NCI-H748 treated with DMSO at 0.1 percent for 48 hours (cell line): ENCODE data around the gene LDHB.
"Not testable (repeated sequence)": the region's sequence is repeated elsewhere in the genome, so short reads cannot be mapped to it uniquely, and the experiment has no call there.

Source experiments
- DNase-seq: peaks from one replicate; lab custom pipeline; 2025; lab: John Stamatoyannopoulos, UW

LDHB gene

DNA sequence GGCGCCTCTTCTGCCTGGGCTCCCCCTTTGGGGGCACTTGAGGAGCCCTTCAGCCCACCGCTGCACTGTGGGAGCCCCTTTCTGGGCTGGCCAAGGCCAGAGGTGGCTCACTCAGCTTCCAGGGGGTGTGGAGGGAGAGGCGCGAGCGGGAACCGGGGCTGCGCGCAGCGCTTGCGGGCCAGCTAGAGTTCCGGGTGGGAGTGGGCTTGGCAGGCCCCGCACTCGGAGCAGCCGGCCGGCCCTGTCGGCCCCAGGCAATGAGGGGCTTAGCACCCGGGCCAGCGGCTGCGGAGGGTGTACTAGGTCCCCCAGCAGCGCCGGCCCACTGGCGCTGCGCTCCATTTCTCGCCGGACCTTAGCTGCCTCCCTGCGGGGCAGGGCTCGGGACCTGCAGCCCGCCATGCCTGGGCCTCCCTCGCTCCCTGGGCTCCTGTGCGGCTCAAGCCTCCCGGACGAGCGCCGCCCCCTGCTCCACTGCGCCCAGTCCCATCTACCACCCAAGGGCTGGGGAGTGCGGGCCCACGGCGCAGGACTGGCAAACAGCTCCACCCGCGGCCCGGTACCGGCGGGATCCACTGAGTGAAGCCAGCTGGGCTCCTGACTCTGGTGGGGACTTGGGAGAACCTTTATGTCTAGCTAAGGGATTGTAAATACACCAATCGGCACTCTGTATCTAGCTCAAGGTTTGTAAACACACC lies 3.9 kb upstream of the LDHB start:
- not testable (repeated sequence) for DNase-seq

DNA sequence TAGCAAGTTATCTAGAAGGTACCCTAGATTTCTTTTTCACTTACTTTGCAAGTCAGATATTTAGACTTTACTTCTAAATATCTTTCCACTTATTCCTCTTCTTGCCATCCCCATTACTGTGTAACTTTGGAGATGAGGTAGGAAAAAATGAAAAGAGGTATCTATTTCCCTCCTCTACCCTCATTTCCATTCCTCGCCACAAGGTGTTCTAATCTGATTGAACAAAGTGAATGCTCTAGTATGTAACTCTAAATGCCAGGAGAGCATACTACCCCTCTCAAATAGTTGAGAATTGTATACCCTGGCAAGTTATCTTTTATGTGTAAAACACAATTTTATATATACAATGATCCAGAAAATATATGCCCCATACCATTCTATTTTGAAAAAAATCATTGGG lies 1.7 kb upstream of the LDHB start:
- DNase-seq: no peak

DNA sequence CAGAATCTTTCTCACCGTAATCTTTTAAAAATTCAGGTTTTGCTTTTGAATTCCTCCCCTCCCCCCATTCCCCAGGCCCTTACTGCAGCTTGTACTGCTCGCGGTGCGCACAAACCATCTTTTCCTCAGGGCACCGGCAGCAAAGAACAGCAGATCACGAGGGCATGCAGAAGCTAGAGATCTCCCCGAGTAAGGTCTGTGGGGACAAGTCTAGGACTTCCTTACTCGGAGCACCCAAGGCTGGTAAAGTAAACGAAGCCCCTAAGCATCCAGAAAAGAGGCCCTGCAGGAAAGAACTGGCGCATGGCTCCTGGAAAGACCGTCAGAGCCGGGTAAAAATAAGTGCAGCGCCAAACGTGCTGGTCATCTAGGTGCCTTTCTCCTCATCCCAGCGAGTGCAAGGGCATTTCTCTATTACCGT lies 727 bp downstream of the LDHB start:
- DNase-seq: peak; percentile 7

DNA sequence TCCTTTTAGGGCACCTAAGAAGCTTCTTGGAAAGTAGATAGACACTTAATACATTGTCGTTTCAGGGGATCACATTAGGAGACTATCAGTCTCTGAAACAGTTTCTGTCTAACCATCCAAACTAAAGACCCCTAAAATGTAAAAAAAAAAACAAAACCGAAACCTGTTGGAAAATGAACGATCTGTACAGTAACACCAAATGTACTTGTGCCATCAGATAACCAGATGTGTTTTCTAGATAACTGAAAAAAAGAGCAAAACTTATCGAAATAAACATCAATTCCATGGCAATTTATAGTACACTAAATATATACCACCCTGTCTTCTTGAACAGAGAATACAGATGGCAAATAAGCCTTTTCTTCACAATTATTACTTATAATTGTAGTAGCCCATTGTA lies 2.1 kb downstream of the LDHB start:
- no peak for DNase-seq

DNA sequence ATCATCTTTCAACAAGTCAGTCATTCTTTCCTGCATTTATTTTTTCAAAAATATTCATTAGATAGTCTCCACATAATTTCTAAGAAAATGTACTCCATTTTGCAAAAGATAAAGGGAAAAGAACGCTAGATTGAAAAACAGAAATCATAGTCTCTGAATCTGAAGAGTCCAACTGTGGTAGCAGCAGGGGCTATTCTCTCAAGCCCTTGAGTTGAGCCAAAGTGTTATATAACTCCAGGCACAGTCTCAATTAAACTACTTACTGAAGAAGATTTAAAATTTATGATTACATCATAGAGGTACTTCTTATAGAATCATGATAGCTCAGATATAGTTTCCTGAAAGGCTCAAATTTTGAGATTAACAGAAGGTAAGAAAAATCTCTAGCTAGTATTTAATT lies 5.8 kb downstream of the LDHB start:
- no peak for DNase-seq

DNA sequence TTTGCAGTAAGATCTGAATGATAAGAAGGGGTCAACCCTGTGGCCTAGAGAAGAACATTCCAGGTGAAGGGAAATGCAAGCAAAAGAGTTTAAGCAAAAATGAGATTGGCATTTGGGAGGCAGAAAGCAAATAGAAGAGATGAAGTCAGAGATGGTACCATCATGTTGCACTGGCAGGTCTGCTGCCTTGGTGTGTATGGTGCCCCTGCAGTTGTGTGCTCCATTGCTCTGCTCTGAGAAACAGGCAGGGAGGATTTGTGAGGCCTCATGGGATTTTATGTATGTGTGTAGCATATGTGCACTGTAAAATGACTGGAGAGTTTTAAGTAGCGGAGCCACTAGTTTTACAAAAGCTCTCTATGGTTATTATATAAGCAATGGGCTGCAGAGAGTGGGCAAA lies 6.6 kb downstream of the LDHB start:
- no peak for DNase-seq

DNA sequence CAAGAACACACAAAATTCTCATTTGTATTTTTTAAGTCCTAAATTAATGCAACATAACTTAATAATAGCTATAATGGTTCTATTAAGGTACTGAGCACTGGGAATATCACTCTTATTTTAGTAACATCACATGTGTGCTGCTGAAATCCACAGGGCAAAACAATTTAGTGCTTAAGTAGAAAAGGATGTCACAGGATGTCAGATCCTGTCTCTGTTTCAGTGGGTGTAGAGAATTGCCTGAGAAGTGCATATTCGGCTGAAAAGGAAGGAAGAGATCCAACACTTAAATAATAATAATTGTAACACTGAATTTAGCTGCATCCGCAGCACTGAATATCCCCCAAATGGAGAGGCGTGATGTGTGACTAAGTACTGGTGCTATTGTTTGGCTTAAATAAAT lies 8.6 kb downstream of the LDHB start:
- DNase-seq: no peak

DNA sequence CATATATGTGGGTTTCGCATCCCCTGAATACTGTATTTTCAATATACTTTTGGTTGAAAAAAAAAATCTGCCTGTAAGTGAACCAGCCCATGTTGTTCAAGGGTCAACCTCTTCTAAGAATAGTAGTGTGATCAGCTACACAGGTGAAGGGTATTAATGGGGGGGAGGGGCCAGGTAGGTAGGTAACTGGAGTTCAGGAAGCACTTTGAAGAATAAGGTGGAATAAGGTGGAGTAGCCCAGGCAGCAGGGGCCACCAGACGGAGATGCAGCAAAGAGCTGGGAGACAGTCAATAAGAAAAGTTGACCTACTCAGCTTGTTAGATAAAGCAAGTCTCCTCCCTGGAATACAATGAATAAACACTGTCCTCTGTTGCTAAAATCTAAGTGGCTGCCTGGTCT lies 9.3 kb downstream of the LDHB start:
- DNase-seq: no peak

DNA sequence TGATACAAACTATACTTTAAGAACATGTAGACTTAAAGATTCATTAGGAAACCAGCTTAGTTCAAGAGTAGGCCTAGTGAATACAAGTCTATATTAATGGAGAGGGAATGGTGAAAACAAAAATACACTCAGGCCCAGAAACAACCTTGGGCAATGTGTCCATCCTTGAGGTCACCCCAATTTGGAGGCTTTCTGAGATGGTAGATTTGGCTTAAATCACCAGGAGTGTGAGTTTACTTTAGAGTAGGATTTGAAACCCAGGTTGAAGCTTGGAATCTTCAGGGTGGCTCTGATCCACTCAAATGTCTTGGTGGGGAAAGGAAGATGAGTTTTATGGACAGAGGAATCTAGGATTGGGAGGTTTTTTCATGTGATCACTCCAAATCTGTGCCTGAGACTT lies 10.5 kb downstream of the LDHB start:
- no peak for DNase-seq

DNA sequence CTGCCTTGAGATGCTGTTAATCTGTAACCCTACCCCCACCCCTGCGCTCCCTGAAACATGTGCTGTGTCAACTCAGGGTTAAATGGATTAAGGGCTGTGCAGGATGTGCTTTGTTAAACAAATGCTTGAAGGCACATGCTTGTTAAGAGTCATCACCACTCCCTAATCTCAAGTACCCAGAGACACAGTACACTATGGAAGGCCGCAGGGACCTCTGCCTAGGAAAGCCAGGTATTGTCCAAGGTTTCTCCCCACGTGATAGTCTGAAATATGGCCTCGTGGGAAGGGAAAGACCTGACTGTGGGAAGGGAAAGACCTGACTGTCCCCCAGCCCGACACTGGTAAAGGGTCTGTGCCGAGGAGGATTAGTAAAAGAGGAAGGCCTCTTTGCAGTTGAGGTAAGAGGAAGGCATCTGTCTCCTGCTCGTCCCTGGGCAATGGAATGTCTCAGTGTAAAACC lies 12.6 kb downstream of the LDHB start:
- DNase-seq: not testable (repeated sequence)

DNA sequence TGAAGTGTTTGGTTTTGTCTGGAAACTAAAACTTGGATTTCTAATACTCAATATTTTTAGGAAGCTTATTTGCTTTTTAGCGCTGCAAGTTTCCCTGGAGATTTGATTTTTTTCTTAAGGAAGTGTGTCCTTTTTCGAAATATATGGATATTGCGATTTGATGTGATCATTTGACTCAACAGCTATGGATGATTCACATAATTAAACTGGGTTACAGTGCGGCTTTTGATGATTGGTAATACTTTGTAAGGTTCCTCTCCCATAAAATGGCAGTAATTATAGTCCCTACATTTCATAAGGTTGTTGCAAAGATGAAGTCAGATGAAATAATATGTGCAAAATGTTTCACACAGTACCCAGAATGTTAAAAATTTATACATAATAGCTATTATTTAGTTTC lies 13.1 kb downstream of the LDHB start:
- no peak for DNase-seq

DNA sequence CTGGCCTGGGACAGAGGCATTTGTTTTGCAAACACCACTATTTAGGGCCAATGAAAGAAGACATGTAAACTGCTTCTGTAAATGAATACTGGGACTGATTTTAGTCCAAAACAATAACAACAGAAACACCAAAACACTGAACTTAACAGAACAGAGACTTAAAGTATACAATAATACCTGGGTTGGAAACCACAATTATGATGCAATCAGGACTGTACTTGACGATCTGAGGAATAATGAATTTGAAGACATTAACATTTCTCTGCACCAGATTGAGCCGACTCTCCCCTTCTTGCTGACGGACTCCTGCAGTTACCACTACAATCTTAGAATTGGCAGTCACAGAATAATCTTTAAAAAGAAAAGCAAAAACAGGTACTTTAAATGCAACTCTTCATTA lies 13.9 kb downstream of the LDHB start:
- DNase-seq: no peak

DNA sequence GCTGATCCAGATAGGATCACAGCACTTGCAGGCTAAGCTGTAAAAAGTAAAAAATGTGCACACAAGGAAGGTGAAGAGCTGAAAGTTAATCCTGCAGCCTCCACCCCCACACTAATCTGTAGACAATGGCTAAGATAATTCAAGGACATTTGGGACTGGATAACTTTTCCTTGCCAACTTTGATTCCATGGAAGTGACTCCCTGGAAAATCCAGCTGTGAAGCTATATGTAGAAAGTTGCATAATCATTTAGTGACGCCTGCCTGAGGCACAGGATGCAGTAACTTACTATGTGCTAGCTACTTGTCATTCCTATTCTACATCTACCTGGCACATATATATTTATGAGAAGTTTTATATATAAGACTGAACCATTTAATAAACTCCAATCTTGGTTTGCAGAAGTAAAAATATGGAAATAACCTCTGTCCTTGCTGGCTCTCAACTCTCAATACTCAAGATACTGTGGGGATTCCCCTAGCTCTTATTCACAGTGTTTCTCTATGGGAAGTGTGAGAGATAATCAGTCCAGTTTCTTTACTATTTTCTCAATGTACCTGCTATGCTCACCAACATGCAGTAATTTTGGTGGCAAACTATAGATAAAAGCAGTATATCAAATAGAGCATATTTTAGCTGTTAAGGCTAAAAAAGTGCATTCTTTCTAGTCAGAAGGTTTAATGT lies 14.8 kb downstream of the LDHB start:
- no peak for DNase-seq

DNA sequence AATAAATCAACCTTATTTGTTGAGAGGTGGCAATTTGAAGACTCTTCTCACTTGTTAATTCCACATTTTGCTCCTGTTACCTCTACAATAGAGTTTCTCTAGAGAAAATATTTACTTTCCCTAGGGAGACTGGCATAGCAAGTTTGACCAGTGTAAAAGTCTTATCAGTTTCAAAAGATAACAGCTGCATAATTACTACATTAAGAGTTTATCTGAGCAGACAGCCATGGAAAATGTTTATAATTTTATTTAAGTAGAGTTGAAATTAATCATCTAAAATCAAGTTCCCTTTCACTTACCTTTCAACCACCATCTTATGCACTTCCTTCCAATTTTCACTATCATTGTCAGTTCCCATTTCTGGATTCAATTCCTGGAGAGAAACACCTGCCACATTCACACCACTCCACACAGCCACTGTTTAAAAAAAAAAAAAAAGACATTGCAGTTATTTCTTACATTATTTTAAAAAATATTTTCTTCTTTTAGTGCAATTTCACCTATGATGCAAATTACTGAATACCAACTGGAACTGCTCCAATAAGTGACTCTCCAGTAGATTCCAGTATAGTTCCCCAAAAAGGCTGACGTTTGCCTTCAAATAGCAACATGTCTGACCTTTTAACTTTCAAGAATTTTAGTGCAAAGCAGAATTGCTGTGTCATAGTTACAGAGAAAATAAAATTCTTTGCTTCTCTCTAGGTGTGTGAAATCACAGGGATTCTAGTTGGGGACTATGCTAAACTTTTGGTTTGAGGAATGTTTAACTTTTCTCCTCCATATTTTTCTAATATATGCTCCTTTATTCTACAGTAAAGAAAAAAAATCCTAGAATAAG lies 19.4 kb downstream of the LDHB start:
- DNase-seq: peak; percentile 82

DNA sequence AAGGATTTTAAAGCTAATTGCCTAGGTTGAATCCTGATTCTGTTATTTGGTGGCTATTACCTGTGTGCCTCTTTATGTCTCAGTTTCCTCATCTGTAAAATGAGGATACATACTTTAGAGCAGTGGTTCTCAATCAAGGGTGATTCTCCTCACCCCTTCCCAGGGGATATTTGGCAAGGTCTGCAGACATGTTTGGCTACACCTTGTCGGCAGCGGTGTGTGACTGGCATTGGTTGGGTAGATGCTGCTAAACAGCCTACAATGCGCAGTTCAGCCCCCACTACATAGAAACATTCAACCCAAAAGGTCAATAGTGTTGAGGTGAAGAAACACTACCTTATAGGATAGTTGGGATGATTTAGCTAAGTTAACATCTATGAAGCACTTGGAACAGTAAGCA lies 23.4 kb downstream of the LDHB start:
- no peak for DNase-seq

DNA sequence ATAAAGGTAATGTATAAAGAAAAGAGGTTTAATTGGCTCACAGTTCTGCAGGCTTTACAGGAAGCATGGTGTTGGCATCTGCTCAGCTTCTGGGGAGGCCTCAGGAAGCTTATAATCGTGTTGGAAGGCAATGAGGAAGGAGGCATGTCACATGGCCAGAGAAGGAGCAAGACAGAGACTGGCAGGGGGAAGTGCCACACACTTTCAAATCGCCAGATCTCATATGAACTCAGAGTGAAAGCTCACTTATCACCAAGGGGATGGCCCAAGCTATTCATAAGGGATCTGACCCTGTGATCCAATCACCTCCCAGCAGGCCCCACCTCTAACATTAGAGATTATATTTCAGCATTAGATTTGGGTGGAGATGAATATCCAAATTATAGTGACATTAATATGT lies 26.3 kb downstream of the LDHB start:
- DNase-seq: no peak

DNA sequence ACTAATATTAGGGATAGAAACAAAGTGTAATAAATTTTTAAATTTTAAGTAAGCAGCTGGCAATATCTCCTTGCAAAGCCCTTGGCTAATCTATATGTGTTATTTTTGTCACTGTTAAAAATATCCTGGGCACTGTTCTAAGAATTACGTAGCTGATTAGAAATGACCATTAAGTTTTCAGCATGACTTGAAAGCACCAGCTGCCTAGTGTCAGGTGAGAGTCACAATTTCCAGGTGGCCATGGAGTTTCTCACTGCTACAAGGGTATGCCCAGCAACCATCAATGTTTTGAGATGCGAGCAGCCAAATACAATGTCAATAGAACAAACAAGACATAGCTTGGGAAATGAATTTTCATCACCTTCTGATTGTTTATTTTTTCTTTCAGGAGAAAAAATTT lies 29.7 kb downstream of the LDHB start:
- no peak for DNase-seq

DNA sequence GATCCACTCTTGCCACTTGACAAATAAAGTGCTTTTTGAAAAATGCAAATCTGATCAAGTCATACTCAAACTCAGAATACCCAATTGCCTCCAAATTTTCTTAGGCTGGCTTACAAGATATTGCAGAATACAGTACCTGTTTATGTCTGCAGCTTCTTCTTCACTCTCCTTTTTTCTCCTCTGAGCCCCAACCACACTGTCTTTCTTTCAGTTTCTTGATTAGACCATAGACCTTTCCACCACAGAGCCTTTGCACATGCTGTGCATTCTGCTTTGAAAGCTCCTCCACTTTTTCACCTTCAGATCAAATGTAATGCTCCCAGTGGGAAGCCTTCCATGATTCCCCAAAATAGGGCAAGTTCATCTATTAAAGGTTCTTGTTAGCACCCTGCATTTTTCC lies 39.1 kb downstream of the LDHB start:
- no peak for DNase-seq

DNA sequence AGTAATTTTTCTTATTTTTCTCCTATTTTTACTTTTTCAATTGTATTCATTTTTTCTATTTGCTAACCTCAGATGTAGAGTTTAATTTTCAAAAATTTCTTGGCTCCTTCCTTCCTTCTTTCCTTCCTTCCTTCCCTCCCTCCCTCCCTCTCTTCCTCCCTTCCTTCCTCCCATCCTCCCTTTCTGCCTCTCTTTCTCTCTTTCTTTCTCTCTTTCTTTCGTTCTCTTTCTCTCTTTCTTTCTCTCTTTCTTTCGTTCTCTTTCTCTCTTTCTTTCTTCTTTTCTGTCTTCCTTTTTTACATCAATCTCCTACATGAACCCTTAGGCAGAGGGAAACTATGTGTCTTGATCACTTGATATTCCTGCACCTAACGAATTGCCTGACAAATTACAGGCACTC lies 40.6 kb downstream of the LDHB start:
- DNase-seq: no peak

DNA sequence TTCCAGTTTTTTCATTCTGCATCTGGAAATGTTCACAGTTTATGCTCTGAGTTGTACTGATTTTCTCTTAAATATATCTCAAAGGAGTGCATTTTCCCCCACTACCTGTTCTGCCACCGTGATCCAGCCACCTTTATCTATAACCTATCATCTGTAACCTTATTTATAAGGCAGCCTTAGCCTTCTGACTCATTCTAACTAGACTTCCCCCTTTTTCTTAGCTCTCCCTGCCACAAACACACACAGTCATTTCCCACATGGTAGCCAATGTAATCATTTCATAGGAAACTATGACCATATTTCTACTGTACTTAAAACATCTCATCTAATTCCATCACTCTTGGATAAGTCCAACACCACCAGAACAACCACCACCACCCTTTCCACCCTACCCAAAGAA lies 42.2 kb downstream of the LDHB start:
- no peak for DNase-seq

DNA sequence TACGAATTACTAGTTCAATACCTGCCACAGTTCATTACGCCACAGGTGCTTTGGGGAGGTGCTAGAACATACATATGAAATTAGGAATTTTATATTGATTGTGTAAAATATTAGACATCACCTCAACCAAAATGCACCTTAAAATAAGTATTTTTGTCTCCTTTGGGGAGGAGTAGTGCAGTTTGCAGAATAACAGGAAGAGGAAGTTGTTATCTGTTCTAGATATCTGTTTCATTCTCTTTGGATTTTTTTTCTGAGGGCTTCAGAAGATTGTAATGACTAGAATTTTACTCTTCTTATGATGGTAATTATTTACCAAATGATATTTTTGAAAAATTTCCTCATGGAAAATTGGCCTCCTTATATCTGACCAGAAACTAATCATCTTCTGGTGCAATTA lies 43.1 kb downstream of the LDHB start:
- no peak for DNase-seq

DNA sequence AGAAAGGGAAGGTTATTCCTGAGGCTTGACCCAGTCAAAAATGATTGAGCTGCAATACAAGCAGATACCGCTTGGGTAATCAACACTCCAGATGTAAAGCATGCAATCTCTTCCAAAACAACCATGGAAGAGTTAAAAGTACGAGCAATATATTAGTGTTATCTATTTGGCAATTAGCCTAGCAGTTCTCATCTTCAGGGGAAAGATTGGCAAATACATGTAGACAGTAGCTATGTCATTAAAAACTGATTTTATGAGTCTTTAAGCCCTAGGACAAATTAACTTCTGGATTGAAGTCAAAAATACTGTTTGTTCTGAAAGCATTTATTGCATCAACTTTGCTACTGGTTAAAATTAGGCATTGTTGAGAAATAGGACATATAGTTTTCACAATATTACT lies 43.7 kb downstream of the LDHB start:
- peak; percentile 7 for DNase-seq

DNA sequence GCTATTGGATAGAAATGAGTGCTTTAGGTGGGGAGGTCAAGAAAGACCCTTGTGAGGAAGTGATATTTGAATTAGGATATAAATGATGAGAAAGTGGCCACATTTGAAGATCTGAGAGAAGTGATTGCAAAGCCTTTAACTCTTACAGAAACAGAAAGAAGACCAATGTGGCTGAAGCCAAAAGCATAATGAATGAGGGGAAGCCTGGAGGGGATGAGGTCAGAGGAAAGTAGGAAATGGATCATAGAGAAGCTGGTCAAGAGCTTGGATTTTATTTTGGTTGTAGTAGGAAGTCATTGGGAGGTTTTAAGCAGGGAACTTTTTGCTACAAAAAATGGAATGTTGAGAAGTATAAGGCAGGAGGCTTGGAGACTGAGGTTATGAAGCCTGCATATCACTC lies 49.4 kb downstream of the LDHB start:
- DNase-seq: no peak
